ENCODE data around the gene PTN.

DNA sequence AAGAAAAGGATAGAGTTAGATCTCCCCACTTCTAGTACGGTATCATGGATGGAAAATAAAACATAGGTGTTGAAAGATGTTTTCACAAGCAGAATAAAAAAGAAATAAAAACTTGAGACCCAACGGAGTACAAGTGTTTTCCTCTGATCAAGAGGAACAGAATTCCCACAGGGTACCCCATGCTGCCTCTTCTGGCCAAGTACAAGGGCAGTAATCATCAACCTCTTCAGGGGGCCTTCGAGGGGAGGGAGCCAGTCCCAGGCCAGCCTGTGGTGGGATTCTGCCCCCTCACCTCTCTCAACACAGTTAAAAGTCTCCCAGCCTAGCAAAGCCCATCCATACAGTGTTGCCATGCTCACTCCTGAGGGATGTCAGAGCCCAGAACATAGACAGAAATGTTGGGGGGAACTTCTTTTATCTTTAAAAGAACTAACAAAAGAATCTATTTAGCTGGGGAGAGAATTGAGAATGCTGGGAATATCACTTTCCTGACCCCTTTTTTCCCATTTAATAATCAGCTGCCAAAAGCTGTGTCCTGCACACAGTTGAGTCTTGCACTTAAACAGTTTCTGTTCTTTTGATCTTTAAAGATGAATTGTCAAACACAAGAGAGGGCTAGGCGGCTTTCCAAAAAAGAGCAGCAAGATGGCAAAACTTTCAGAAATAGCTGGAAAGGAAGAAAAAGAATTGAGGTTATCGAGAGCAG is 101.7 kb downstream of the PTN start:
- no peak for TF ChIP-seq CTCF (conservative IDR thresholded peaks at IDR 0.05)
- no peak for TF ChIP-seq EZH2 (IDR thresholded peaks at IDR 0.05; ENCODE audit: low read depth)
